Adipocyte (in vitro differentiated cells): ENCODE data around the gene NF1.

Experiments used
- DNase-seq: peaks from one replicate; pipeline ENCODE4 v3.0.0-alpha.2; 2015; ENCODE audit warnings: low read depth
- H3K27me3 ChIP-seq: replicated peaks from 2 replicates; pipeline ENCODE4 v1.7.0; 2013; ENCODE audit warnings: mild to moderate bottlenecking, low read length, moderate library complexity; ENCODE audit not compliant: control insufficient read depth, insufficient read depth
- H3K36me3 ChIP-seq: 2 replicates; pipeline ENCODE4 v1.7.0; 2013; ENCODE audit warnings: low read length, mild to moderate bottlenecking, moderate library complexity; ENCODE audit not compliant: control insufficient read depth, insufficient read depth, severe bottlenecking
- H3K4me1 ChIP-seq: 2 replicates; pipeline ENCODE4 v1.7.0; 2013; ENCODE audit warnings: mild to moderate bottlenecking, low read length, moderate library complexity; ENCODE audit not compliant: control insufficient read depth, insufficient read depth
- H3K4me3 ChIP-seq: 2 replicates; pipeline ENCODE4 v1.7.0; 2013; ENCODE audit warnings: mild to moderate bottlenecking, low read length, moderate library complexity
- H3K9ac ChIP-seq: 2 replicates; pipeline ENCODE4 v1.7.0; 2013; ENCODE audit warnings: mild to moderate bottlenecking, low read length, moderate library complexity
- H3K9me3 ChIP-seq: 2 replicates; pipeline ENCODE4 v1.7.0; 2013; ENCODE audit warnings: mild to moderate bottlenecking, low read length, moderate library complexity; ENCODE audit not compliant: control insufficient read depth

NF1 gene

GRCh38 chr17:31398381-31399311 lies 303.9 kb downstream of the NF1 start:
- H3K27me3 ChIP-seq, result peaks cover 29% of the 10 kb centered on the region
- H3K36me3 ChIP-seq, result no peaks in the 10 kb centered on the region
- H3K9ac ChIP-seq, result no peak overlapping the region
- no peak overlapping the region for H3K4me3 ChIP-seq
- no peak for DNase-seq
- H3K9me3 ChIP-seq, result no peaks in the 10 kb centered on the region
- no peaks in the 10 kb centered on the region for H3K4me1 ChIP-seq

- H3K4me1 ChIP-seq, result no peaks in the 10 kb centered on the region
- H3K9ac ChIP-seq, result no peak overlapping the region
- DNase-seq, result no peak
- H3K9me3 ChIP-seq, result no peaks in the 10 kb centered on the region
- peaks cover 31% of the 10 kb centered on the region for H3K27me3 ChIP-seq
- H3K4me3 ChIP-seq, result no peak overlapping the region
- H3K36me3 ChIP-seq, result no peaks in the 10 kb centered on the region
These were observed 305.7 kb downstream of the NF1 start for GRCh38 chr17:31400481-31400950.

- Histone ChIP-seq H3K4me1 (no peaks in the 10 kb centered on the region), H3K27me3 (peaks cover 38% of the 10 kb centered on the region), H3K9me3 (no peaks in the 10 kb centered on the region), H3K9ac (no peak overlapping the region), H3K4me3 (no peak overlapping the region), H3K36me3 (no peaks in the 10 kb centered on the region)
- DNase-seq, result no peak
These were observed 306.9 kb downstream of the NF1 start for GRCh38 chr17:31401456-31402254.

GRCh38 chr17:31404028-31404949 lies 309.5 kb downstream of the NF1 start:
- Histone ChIP-seq H3K4me1 (no peaks in the 10 kb centered on the region), H3K9ac (no peak overlapping the region), H3K9me3 (no peaks in the 10 kb centered on the region), H3K27me3 (peaks cover 48% of the 10 kb centered on the region), H3K4me3 (no peak overlapping the region), H3K36me3 (no peaks in the 10 kb centered on the region)
- DNase-seq, result no peak

- no peak overlapping the region for H3K9ac ChIP-seq
- no peaks in the 10 kb centered on the region for H3K9me3 ChIP-seq
- H3K4me1 ChIP-seq, result no peaks in the 10 kb centered on the region
- H3K27me3 ChIP-seq, result peaks cover 38% of the 10 kb centered on the region
- no peak for DNase-seq
- no peak overlapping the region for H3K4me3 ChIP-seq
- H3K36me3 ChIP-seq, result no peaks in the 10 kb centered on the region
These were observed 311.2 kb downstream of the NF1 start for GRCh38 chr17:31405890-31406371.

GRCh38 chr17:31408586-31408985 lies 313.8 kb downstream of the NF1 start:
- H3K9me3 ChIP-seq, result no peaks in the 10 kb centered on the region

GRCh38 chr17:31411707-31412285 lies 317.0 kb downstream of the NF1 start:
- no peak overlapping the region for H3K4me3 ChIP-seq
- H3K27me3 ChIP-seq, result peaks cover 26% of the 10 kb centered on the region
- DNase-seq, result no peak
- H3K9me3 ChIP-seq, result no peaks in the 10 kb centered on the region
- H3K36me3 ChIP-seq, result no peaks in the 10 kb centered on the region
- peaks cover 14% of the 10 kb centered on the region for H3K4me1 ChIP-seq
- H3K9ac ChIP-seq, result no peak overlapping the region

More at GRCh38 chr17:31408586-31408985, 313.8 kb downstream of the NF1 start:
- H3K36me3 ChIP-seq, result no peaks in the 10 kb centered on the region
- no peak overlapping the region for H3K4me3 ChIP-seq
- no peak overlapping the region for H3K9ac ChIP-seq
- peaks cover 39% of the 10 kb centered on the region for H3K27me3 ChIP-seq
- peaks cover 3% of the 10 kb centered on the region for H3K4me1 ChIP-seq
- no peak for DNase-seq

GRCh38 chr17:31412511-31412910 lies 317.7 kb downstream of the NF1 start:
- DNase-seq, result no peak
- peaks cover 22% of the 10 kb centered on the region for H3K27me3 ChIP-seq
- H3K9ac ChIP-seq, result no peak overlapping the region
- H3K4me3 ChIP-seq, result no peak overlapping the region
- no peaks in the 10 kb centered on the region for H3K36me3 ChIP-seq
- no peaks in the 10 kb centered on the region for H3K9me3 ChIP-seq
- peaks cover 14% of the 10 kb centered on the region for H3K4me1 ChIP-seq

- H3K36me3 ChIP-seq, result no peaks in the 10 kb centered on the region
- peaks cover 22% of the 10 kb centered on the region for H3K27me3 ChIP-seq
- no peaks in the 10 kb centered on the region for H3K9me3 ChIP-seq
- peaks cover 14% of the 10 kb centered on the region for H3K4me1 ChIP-seq
- no peak overlapping the region for H3K9ac ChIP-seq
- H3K4me3 ChIP-seq, result no peak overlapping the region
- no peak for DNase-seq
These were observed 318.5 kb downstream of the NF1 start for GRCh38 chr17:31413081-31413799.
